Tibial nerve (tissue), 4 donors: ENCODE results near the gene KPNA4. TPM values are rescaled to one million over a fixed set of nuclear protein-coding genes. Genes with fewer than 3 reads are reported as not detected.
"Not testable (repeated sequence)": the region's sequence is repeated elsewhere in the genome, so short reads cannot be mapped to it uniquely, and the experiment has no call there.

Experiments
- DNase-seq, 2 donors: peaks; one replicate each; pipeline ENCODE4 v3.0.0-alpha.2; 2019; ENCODE audit warnings: low spot score in 2 of 2
- H3K27ac ChIP-seq, 4 donors: fragments of 200-600 bp; sonication (generic) in 3 of 4; one replicate each; pipeline ENCODE4 v1.5.1; 2017 to 2019; ENCODE audit warnings: mild to moderate bottlenecking in 1 of 4
- H3K27me3 ChIP-seq, 2 donors: fragments of 200-600 bp; sonication (generic) in 1 of 2; one replicate each; pipeline versions ENCODE4 v1.5.1 to v1.6.0; 2017 to 2019
- H3K36me3 ChIP-seq, 3 donors: fragments of 200-600 bp; sonication (generic); one replicate each; pipeline ENCODE4 v1.5.1; 2018 to 2019
- H3K4me1 ChIP-seq, 4 donors: fragments of 200-600 bp; sonication (generic) in 3 of 4; one replicate each; pipeline ENCODE4 v1.5.1; 2017 to 2019
- H3K4me3 ChIP-seq, 4 donors: fragments of 200-600 bp; sonication (generic) in 3 of 4; one replicate each; pipeline ENCODE4 v1.5.1; 2017 to 2019; ENCODE audit warnings: mild to moderate bottlenecking in 1 of 4, moderate library complexity in 1 of 4
- H3K9me3 ChIP-seq, 4 donors: fragments of 200-600 bp; sonication (generic) in 3 of 4; one replicate each; pipeline ENCODE4 v1.5.1; 2017 to 2019
- EP300 ChIP-seq, 2 donors: sonication (generic); formaldehyde crosslinking; IDR thresholded peaks; one replicate each; pipeline ENCODE4 v1.6.1; 2017; ENCODE audit warnings: antibody characterized with exemption in 2 of 2, mild to moderate bottlenecking in 1 of 2
- POLR2A ChIP-seq, 2 donors: fragments of 450-650 bp; IDR thresholded peaks; one replicate each; pipeline ENCODE4 v1.6.1; 2017; ENCODE audit warnings: antibody characterized with exemption in 2 of 2, mild to moderate bottlenecking in 2 of 2, moderate library complexity in 2 of 2
- WGBS, 2 donors: methylation state at CpG; one replicate each; pipeline ENCODE4 v1.1.5; 2018; 5-methylcytosine and 5-hydroxymethylcytosine counted together
- total RNA-seq, 4 donors: library from RNA; depleted of rRNA; stranded (reverse); fragments of >200 nt; gene quantifications; one replicate each; pipeline ENCODE4 v1.1.0, GENCODE V29; 2016
- TF ChIP-seq, protein P1 (sequence below), 5 experiments: fragments of 200-600 bp in 3 of 5; fragments of 450-650 bp in 2 of 5; sonication (generic) in 3 of 5; IDR thresholded peaks; one replicate each; pipeline ENCODE4 v1.5.1; 2016 to 2019; ENCODE audit warnings: antibody characterized with exemption in 5 of 5, mild to moderate bottlenecking in 3 of 5, moderate library complexity in 2 of 5

KPNA4 gene
- total RNA-seq, 4 donors from 2014 or later, result 27.0 to 32.4 (median 30.2) TPM

DNA sequence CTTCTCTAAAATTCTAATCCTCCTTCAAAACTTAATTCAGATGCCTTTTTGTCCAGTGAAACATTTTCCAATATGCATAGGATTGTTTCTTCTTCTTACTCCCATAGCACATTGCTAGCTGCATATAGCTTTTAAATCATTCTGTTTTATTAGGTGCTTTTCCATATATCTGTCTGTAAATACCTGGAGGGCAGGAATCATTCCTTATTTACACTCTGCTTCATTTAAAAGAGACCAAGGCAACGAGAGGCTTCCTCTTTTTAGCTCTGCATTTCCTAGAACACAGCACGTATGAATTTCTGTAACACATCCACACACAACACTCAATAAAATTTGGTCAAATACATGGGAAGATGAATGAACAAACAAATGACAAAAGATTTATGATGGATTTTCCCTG is 43.5 kb upstream of the KPNA4 start:
- H3K36me3 ChIP-seq, result no peaks in the 10 kb centered on the region
- TF ChIP-seq, protein P1, sequence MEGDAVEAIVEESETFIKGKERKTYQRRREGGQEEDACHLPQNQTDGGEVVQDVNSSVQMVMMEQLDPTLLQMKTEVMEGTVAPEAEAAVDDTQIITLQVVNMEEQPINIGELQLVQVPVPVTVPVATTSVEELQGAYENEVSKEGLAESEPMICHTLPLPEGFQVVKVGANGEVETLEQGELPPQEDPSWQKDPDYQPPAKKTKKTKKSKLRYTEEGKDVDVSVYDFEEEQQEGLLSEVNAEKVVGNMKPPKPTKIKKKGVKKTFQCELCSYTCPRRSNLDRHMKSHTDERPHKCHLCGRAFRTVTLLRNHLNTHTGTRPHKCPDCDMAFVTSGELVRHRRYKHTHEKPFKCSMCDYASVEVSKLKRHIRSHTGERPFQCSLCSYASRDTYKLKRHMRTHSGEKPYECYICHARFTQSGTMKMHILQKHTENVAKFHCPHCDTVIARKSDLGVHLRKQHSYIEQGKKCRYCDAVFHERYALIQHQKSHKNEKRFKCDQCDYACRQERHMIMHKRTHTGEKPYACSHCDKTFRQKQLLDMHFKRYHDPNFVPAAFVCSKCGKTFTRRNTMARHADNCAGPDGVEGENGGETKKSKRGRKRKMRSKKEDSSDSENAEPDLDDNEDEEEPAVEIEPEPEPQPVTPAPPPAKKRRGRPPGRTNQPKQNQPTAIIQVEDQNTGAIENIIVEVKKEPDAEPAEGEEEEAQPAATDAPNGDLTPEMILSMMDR (IDR thresholded peaks at IDR 0.05), result no peak
- no peak for TF ChIP-seq POLR2A (IDR thresholded peaks at IDR 0.05)
- no peak for TF ChIP-seq EP300 (IDR thresholded peaks at IDR 0.05)
- 49 to 54% methylated on average over 2 of the region's 2 CpGs for WGBS, 2 donors
- H3K4me1 ChIP-seq, result no peaks in the 10 kb centered on the region
- no peaks in the 10 kb centered on the region for H3K27me3 ChIP-seq
- peaks cover 0 to 2% (median 0%) of the 10 kb centered on the region in 4 donors for H3K9me3 ChIP-seq
- no peak for DNase-seq
- no peak overlapping the region for H3K4me3 ChIP-seq
- H3K27ac ChIP-seq, result no peak overlapping the region

DNA sequence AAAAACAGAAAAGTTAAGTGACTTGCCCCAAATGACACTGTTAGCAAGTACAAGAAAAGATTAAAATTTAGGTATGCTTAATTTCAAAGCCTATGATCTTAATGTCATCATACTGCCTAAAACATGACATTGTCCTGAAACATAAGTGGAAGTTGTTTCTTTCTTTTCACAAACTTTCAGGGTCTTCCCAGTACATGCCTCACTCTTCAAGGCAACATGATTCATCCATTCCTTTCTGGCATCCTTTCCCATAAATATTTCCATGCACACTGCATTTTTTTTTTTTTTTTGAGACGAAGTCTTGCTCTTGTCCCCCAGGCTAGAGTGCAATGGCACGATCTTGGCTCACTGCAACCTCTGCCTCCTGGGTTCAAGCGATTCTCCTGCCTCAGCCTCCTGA is 42.5 kb upstream of the KPNA4 start:
- H3K27ac ChIP-seq, result no peak overlapping the region
- H3K27me3 ChIP-seq, result no peaks in the 10 kb centered on the region
- DNase-seq, result no peak
- no peaks in the 10 kb centered on the region for H3K36me3 ChIP-seq
- H3K9me3 ChIP-seq, result peaks cover 0 to 3% (median 0%) of the 10 kb centered on the region in 4 donors
- no peak overlapping the region for H3K4me3 ChIP-seq
- whole genome bisulfite sequencing, 2 donors, result 67 to 73% methylated on average over 3 of the region's 3 CpGs
- TF ChIP-seq EP300 (IDR thresholded peaks at IDR 0.05), result no peak
- TF ChIP-seq, protein P1 (IDR thresholded peaks at IDR 0.05), result no peak
- no peak for TF ChIP-seq POLR2A (IDR thresholded peaks at IDR 0.05)
- H3K4me1 ChIP-seq, result no peaks in the 10 kb centered on the region

DNA sequence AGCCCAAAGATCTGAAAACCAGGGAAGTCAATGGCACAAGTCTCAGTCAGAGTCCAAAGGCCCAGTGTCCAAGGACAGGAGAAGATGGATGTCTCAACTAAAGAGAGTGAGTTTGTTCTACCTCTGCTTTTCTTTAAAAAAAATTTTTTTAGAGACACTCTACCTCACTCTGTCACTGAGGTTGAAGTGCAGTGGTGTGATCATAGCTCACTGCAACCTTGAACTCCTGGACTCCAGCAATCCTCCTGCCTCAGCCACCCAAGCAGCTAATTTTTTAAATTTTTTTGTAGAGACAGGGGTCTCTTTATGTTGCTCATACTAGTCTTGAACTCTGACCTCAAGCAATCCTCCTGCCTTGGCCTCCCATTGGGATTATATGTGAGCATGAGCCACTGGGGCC is 39.9 kb upstream of the KPNA4 start:
- TF ChIP-seq POLR2A (IDR thresholded peaks at IDR 0.05), result no peak
- Histone ChIP-seq H3K4me3 (no peak overlapping the region), H3K27ac (no peak overlapping the region), H3K4me1 (no peaks in the 10 kb centered on the region), H3K36me3 (no peaks in the 10 kb centered on the region), H3K9me3 (peaks cover 0 to 3% (median 0%) of the 10 kb centered on the region in 4 donors), H3K27me3 (no peaks in the 10 kb centered on the region)
- DNase-seq, result no peak

DNA sequence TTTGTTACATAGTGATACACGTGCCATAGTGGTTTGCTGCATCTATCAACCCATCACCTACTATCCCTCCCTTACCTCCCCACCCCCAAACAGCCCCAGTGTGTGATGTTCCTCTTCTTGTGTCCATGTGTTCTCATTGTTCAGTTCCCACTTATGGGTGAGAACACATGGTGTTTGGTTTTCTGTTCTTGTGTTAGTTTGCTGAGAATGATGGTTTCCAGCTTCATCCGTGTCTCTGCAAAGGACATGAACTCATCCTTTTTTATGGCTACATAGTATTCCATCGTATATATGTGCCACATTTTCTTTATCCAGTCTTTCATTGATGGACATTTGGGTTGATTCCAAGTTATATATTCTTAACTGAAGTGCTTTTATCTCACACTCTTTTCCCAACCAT is 38.5 kb upstream of the KPNA4 start:
- 82 to 85% methylated on average over 3 of the region's 3 CpGs for WGBS, 2 donors
- not testable (repeated sequence) for H3K4me1 ChIP-seq, H3K27ac ChIP-seq, H3K4me3 ChIP-seq, H3K27me3 ChIP-seq, DNase-seq, H3K9me3 ChIP-seq, H3K36me3 ChIP-seq

DNA sequence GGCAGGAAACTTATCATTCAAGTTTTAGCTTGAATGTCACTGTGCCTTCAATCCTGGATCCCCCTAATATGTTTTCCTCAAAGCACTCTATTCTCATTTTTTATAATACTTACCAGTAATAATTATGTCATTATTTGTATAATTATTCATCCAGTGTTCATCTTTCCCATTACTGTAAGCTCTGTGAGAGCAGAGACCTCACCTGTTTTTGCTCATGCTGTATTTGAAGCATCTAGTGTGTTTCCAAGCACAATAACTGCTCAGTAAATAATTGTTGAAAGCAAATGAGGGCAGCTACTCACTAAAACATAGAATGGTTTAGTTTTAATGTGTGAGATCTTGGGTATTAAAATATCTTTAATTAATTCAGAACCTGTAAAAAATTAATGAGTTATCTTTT is 36.9 kb upstream of the KPNA4 start:
- no peak overlapping the region for H3K4me3 ChIP-seq
- no peaks in the 10 kb centered on the region for H3K36me3 ChIP-seq
- peaks cover 0 to 3% (median 0%) of the 10 kb centered on the region in 4 donors for H3K9me3 ChIP-seq
- no peaks in the 10 kb centered on the region for H3K4me1 ChIP-seq
- no peaks in the 10 kb centered on the region for H3K27me3 ChIP-seq
- H3K27ac ChIP-seq, result no peak overlapping the region
- TF ChIP-seq POLR2A (IDR thresholded peaks at IDR 0.05) (no peak), EP300 (IDR thresholded peaks at IDR 0.05) (no peak)
- TF ChIP-seq, protein P1 (IDR thresholded peaks at IDR 0.05), result no peak
- no peak for DNase-seq

DNA sequence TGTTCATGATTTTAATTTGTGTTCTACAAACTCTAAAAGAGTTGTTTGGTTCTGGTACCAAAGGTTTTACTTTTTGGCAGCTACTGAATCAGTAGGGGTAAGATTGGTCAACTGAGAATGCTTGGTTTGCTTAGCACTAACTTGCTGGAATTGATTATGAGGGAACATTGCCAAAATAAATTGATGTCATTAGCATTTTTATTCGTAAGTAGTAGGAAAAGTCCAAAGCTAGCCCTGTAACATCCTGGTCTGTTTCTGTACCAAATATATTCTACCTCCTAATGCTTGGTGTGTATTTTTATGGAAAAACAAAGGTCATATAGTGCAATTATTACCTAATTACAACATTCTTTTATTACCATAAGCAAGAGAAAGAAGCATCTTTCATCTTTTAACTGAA is 35.9 kb upstream of the KPNA4 start:
- Histone ChIP-seq H3K27ac (no peak overlapping the region), H3K27me3 (no peaks in the 10 kb centered on the region), H3K36me3 (no peaks in the 10 kb centered on the region), H3K9me3 (peaks cover 0 to 3% (median 0%) of the 10 kb centered on the region in 4 donors), H3K4me1 (no peaks in the 10 kb centered on the region), H3K4me3 (no peak overlapping the region)
- DNase-seq, result no peak
- TF ChIP-seq, protein P1 (IDR thresholded peaks at IDR 0.05), result no peak
- WGBS, 2 donors, result 24 to 25% methylated on average over 1 of the region's 1 CpG
